Loucy (cell line): ENCODE measurements around the gene ACOXL.

ENCODE experiments used
- EZH2phosphoT487 ChIP-seq: fragments of 200-600 bp; IDR thresholded peaks from 2 replicates; pipeline ENCODE4 v1.6.1; 2018; ENCODE audit warnings: antibody characterized with exemption, mild to moderate bottlenecking, moderate library complexity, borderline replicate concordance
- TF ChIP-seq, protein P1 (sequence below): fragments of 200-600 bp; sonication (generic); conservative IDR thresholded peaks from 2 replicates; pipeline ENCODE4 v1.5.1; 2014; ENCODE audit warnings: mild to moderate bottlenecking, antibody characterized with exemption, low read length

DNA sequence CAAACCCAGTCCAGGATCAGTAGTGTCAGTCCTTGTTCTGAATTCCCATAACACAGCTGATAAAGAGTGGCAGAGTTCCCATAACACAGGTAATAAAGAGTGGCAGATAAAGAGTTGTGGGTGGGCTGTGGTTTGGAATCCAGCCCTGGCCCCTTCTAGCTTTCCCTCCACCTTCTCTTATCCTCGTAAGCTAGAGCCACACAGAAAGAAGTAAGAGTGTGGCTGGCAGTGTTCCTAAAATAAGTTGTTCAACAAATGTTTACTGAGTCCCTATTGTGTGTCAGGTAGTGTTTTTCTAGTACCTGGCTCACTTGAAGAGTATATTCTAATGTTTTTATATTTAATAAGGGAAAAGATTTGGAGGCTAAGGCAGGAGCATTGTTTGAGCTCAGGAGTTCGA, 323.4 kb downstream of the ACOXL start:
- TF ChIP-seq, protein P1, sequence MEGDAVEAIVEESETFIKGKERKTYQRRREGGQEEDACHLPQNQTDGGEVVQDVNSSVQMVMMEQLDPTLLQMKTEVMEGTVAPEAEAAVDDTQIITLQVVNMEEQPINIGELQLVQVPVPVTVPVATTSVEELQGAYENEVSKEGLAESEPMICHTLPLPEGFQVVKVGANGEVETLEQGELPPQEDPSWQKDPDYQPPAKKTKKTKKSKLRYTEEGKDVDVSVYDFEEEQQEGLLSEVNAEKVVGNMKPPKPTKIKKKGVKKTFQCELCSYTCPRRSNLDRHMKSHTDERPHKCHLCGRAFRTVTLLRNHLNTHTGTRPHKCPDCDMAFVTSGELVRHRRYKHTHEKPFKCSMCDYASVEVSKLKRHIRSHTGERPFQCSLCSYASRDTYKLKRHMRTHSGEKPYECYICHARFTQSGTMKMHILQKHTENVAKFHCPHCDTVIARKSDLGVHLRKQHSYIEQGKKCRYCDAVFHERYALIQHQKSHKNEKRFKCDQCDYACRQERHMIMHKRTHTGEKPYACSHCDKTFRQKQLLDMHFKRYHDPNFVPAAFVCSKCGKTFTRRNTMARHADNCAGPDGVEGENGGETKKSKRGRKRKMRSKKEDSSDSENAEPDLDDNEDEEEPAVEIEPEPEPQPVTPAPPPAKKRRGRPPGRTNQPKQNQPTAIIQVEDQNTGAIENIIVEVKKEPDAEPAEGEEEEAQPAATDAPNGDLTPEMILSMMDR = no peak
- TF ChIP-seq EZH2phosphoT487 = no peak
